NCI-H526 (cell line): ENCODE measurements around the gene CKB.

ENCODE experiments used
- DNase-seq, 2 experiments: peaks; one replicate each; lab custom pipeline; 2025; lab: John Stamatoyannopoulos, UW

CKB gene

GRCh38 chr14:103522649-103523574, at the start of gene CKB:
CKB (minus strand) TSS chr14:103522830; CDS start chr14:103522493, 337 bp downstream.
- peak in 1 of 2 experiments; percentile 91 for DNase-seq

DNA sequence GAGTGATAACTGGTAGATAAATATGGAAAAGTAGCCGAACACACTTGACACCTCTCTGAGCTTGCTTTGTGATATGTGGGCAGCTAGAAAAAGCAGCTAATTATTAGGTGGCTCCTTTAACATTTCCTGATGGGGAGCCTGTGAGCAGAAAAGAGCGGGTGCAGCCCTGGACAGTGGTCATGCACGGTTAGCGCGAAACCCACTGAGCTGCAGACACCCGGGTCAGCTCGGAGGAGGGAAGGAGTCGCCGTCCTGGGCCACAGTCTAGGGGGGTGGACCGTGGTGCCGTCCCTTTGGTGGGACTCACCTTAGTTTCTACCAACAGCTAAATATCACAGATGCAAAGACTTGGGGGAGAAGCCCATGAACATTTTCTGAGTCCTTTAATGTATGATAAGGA, 46.8 kb upstream of the CKB start:
- DNase-seq: no peak

DNA sequence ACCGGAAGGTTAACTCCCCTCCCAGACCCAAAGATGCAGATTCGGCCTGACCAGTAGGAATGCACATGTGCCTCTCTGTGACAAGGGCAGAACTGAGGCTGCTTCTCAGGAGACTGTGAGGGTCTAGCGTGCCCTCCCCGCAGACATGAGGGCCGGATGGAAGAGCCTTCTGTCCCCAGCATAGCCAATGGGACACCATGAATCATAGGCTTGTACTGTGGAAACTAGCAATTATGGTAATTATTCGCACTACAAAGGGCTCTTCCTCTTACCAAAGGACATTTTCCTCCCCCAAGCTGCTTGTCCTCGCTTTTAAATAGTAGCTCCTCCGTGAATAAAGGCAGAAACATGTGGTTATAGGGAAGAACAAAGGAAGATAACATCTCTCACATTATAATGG, 46.3 kb upstream of the CKB start:
- DNase-seq: no peak

DNA sequence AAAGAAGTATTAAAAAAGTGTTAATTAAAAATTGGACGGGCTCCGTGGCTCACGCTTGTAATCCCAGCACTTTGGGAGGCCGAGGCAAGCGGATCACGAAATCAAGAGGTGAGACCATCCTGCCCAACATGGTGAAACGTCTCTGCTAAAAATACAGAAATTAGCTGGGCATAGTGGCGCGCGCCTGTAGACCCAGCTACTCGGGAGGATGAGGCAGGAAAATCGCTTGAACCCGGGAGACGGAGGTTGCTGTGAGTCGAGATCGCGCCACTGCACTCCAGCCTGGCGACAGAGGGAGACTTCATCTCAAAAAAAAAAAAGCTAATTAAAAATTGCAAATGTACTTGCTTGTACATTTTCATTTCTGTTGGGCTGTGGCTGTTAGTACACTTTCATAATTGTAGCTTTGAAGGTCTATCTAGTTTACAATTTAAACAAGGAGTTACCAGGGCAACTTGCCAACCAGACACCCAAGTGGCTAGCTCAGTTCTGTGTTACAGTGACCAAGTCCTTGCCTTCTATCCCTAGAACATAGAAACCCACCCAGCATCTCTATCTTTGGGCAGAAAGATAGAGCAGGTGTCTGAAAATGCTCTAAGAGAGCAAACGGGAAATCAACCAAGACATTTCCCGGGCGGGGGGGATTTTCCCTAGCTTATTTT, 41.3 kb upstream of the CKB start:
- DNase-seq: no peak

GRCh38 chr14:103563226-103563620, 40.6 kb upstream of the CKB start:
- no peak for DNase-seq

DNA sequence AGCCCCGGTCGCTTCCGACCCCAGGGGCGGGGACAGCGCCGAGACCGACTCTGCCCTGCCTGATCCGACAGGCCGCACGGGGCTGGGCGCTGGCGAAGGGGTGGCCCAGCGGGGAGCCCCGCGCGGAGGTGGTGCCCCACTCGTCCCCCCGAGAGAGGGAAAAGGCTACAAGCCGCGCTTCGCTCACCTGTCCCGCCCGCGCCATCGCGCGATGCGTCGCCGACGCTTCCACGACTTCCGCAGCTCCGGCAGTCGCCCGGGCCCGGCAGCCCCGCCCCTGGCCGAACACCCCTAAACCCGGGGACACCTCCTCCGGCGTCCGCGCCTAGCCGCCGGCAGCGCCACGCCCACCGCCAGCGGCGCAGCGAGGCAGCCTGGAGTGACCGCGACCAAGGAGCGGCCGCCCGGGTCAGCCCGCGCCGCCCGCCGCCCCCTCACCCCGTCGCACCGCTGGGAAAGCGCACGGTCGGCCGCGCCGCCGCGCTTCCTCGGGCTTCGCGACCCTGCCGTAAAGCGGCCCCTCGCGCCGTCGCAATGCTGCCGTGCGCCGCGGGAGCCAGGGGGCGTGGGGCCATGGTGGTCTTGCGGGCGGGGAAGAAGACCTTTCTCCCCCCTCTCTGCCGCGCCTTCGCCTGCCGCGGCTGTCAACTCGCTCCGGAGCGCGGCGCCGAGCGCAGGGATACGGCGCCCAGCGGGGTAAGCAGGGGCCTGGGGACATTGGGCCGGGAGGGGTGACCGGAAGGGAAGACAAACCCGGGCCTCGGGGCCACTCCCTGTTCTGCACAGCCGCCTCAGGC, 40.0 kb upstream of the CKB start, which contains the start of the genes BAG5 and COA8:
Gene BAG5, minus strand, starts transcription at position 229 of the 797 bp plus-strand sequence. CDS start 1,493 bp downstream, outside the sequence.
Gene COA8, plus strand, starts transcription at position 532 of the 797 bp plus-strand sequence. Its CDS starts 42 bp downstream, at position 574.
- DNase-seq: peak; percentile 56 to 98

DNA sequence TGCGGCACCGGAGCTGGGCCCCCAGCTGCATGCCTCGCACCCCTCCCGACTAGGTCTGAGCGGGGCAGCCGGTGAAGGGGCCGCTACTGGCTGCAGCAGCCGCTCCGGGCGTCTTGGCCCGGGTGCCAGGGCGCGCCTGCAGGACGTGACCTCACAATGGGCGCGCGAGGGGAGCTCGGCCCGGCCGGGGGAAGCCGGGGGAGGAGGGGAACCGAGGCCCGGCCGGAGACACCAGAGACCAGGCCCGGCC, 39.5 kb upstream of the CKB start:
- DNase-seq: no peak

DNA sequence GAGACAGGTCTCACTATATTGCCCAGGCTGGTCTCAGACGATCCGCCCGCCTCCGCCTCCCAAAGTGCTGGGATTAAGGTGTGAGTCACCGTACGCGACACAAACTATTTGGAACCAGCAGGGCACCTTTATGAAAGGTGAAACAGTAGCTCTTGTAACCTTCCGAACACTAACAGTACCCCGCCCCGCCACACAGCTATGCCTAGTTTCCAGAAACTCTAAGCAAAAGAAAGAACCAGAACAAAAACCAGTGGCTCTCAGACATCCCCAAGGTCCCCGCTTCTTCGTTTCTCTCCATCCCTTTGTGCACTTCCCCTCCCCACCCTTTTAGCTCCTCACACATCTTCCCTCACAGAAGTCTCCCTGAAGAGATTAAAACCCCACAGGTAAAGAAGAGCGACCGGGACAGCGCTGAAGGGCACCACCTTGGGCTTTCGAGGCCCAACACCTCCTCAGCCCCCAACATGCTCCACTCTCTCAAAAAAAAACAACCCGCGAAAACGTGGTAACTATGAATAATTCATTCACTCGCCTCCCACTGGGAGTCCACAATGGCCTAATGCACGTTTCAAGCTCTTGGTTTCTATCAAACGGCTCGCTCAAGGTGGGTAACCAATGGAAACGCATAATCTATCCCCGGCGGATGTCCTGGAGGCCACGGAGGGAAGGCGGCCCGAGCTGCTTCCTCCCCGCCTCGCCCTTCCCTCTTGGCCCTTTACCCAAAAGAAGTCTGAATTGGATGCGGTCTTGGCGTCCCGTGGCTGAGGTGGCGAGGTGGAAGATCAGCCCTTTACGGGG, 39.0 kb upstream of the CKB start:
- peak in 1 of 2 experiments; percentile 29 for DNase-seq

DNA sequence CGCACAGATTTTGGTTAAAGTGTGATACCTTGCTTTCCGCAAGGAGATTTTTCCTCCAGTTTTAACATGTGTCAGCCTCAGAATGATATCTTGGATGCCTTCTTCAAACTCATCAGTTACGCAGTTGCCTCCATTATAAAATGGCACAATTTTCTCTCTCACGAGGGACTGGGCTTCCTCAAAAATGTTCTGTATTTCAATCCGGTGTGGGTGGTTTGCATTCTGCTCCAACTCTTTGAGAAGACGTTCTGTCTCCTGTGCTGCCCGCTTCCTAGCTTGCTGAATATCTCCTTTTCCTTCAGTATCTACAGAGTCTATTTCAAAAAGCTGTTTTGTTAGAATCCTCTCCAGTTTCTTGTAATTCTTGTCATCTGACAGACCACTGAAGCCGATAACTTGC, 38.1 kb upstream of the CKB start:
- DNase-seq: no peak

DNA sequence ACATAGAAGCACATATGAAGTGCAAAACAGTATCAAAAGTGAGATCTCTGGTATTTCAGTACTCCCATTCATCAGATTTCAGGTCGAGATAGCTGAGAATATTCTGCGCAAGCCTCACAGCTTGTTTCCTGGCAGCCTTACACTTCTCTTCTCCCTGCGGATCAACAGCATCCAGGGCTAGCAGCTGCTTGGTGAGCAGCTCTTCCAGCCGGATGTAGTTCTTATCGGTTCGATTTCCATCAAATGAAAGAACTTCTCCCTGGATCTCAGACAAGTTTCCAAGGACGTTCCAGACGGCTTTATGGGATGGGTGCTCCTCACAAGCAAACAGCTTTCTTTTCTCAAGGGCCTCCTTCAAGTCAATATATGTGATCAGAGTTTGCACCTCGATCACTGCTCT, 37.1 kb upstream of the CKB start:
- DNase-seq: no peak

- DNase-seq: peak; percentile 75 to 81
Observed at GRCh38 chr14:103558071-103558882, 35.6 kb upstream of the CKB start.

DNA sequence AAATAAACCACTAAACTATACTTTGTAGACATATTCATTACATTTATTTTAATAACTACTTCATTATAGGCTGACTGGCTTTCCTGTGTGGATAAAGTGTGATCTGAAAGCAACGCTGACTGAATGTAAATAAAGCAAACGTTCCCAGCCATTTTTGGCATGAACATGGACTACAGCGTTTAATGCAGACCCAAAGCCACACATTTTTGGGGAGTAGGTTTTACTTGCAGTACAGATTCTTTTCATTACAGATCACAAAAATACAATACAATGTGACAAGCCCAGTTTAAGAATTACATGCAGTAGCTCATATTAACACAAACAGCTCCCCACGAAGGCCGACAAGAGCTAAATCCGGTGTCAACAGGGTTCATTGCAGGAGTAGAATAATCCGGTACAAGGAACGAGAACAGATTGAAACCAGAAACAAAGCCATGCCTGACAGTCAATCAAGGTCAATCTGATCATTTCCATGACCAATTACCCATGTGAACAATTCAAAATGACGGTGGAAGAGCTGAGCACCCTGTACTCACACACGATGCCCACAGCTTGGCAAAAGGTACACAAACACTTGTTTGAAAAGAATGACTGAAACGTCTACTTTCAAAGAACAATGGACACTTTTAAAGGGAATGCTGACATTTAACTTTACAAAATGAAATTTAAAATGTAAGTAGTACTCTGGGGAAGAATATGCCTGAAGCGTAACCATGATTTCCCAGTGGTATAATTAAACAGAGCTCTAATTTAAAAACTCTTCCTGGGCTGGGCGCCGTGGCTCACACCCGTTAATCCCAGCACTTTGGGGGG, 34.5 kb upstream of the CKB start:
- DNase-seq: no peak

DNA sequence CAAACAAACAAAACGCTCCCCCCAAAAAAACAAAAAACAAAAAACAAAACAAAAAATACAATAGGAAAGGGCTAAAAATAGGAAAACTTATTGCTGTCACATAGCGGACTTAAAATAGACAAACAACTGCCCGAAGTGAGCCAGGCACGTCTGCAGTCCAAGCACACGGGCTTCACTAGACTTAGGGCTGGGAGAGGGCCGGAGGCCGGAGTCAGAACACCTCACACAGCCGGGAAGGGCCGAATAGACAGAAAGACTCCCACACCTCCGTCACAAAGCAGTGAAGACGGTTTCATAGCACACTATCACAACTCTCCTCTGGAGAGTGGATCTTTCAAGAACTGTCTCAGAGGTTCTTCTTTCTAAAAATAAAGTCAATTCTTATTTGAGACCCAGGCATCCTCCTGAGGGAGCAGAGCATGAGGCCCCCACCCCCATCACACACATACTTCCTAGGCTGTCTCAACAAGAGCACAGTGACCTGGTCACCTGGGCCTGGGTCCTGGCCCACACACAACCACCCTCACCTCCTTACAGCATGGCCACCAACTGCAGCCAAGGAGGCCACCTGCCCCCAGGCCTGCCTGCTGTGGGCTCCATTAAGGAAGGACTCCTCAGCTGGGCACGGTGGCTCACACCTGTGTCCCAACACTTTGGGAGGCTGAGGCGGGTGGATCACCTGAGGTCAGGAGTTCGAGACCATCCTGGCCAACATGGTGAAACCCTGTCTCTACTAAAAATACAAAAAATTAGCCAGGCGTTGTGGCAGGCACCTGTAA, 33.1 kb upstream of the CKB start:
- DNase-seq: no peak

DNA sequence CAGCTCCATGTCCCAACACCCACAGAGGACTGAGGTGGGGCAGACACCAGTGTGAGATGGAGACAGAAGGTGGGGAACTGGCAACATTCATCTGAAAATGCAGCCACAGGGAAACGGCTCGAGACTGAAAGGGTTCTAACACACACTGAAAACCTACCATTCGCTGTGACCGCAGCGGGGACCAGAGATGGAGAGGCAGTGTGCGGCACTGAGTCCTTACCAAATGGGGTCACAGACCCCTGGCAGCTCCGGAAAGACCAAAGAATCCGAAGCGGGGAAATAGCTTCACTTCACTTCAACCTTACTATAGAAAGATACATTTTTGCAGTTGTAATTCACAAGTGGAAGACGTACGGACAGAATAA, 30.2 kb upstream of the CKB start:
- no peak for DNase-seq

- DNase-seq: no peak
Observed at GRCh38 chr14:103552011-103552845, 29.6 kb upstream of the CKB start.

DNA sequence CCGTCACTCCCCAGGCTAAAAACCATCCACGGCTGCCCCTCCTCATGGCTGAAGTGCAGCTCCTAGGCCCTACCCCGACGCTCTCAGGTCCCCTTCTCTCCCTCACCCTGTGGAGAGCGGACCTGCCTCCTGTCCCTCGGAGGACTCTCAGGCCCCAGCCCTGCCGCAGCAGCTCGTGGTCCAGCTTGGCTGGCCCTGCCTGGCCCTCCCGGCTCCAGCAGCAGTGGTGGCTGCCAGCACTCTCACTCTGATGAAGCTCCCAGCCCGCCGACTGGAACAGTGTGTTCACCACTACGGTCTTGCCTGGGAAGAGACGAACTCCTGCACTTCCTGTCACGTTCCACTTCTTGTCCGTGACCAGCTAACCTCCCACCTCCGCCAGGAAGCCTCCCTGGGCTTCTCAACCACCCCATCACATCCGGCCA, 28.7 kb upstream of the CKB start:
- DNase-seq: no peak

DNA sequence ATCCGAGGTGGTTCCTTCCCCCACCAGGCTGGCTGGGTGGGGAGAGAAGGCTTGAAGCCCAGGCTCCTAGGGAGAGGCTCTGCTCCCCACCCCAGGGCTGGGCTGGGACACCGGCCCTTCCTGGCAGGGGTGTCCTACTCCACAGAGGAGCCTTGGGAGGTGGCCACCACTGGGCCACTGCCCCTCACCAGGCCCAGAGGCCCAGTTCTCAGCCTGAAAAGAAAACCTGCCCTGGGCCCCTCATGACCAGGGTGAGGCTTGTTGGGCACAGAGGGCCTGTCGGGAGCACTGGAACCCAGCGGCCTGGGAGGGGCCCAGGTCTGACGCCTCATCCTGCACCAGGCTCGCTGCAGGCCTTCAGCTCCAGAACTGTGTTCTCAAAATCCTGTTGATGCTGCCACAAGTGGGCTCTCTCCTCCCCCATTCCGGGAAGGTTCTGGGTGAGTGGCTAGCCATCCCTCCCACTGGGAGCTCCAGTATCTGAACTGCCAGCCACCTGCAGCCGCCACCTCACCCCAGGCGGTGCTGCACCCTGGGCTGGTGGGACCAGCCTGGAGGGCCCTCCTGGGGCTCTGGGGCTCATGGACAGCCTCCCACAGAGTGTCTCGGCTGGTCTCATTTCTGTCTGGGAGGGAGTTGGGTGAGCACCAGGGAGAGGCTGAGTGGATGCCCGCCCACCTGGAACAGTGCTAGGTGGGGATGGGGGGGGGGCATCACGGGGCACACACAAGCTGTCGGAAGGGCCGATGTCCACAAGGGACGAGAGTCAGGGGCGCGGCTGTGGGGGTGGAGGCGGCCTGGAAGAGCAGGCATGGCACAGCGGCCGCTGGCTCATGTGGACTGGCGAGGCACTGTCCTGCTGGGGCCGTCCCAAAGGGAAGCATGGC, 28.1 kb upstream of the CKB start:
- DNase-seq: peak; percentile 15 to 74
